ENCODE results near the gene DOP1B.

DNA sequence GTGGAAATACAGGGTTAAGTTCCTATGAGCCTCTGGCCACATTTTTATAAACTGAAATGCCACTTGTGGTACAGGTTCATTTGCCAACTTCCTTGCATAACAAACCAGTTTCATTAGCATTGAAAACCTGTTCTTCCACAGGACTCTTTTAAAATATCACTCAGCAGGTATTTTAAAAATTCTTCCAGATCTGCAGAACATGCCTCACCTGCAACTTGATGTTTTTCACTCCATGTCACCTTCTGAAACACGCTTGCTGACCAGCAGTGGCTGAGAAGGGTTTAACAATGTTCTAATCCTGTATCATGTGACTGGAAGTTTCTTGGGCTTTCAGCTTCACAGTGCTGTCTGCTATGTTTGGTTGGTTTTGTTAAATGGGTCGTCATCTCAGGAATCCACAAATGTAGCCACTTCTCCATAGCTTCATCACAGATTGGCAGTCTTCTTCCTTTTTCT, 39.3 kb upstream of the DOP1B start:
- TF ChIP-seq, protein P1, sequence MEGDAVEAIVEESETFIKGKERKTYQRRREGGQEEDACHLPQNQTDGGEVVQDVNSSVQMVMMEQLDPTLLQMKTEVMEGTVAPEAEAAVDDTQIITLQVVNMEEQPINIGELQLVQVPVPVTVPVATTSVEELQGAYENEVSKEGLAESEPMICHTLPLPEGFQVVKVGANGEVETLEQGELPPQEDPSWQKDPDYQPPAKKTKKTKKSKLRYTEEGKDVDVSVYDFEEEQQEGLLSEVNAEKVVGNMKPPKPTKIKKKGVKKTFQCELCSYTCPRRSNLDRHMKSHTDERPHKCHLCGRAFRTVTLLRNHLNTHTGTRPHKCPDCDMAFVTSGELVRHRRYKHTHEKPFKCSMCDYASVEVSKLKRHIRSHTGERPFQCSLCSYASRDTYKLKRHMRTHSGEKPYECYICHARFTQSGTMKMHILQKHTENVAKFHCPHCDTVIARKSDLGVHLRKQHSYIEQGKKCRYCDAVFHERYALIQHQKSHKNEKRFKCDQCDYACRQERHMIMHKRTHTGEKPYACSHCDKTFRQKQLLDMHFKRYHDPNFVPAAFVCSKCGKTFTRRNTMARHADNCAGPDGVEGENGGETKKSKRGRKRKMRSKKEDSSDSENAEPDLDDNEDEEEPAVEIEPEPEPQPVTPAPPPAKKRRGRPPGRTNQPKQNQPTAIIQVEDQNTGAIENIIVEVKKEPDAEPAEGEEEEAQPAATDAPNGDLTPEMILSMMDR (conservative IDR thresholded peaks at IDR 0.05; ENCODE audit: low read depth, low read length) = no peak
- TF ChIP-seq EZH2 (IDR thresholded peaks at IDR 0.05; ENCODE audit: borderline replicate concordance, low read depth, low read length, poor library complexity, severe bottlenecking) = no peak

Data from A673 (cell line).